ENCODE data around the gene DNHD1. TPM values are rescaled to one million over a fixed set of nuclear protein-coding genes. Genes with fewer than 3 reads are reported as not detected.

The DNHD1 gene
- total and polyA plus RNA-seq, 2 of the 13 experiments (the other 11 are each of a cell fraction or from before 2014, with no cell fraction given) = 2.7 to 9.3 TPM

GRCh38 chr11:6607190-6607795 lies 110.2 kb downstream of the DNHD1 start:
- intact Hi-C loops (cut with micrococcal nuclease; ENCODE audit: unreplicated experiment) = no loop called here
- H3K79me2 ChIP-seq (ENCODE audit: insufficient read depth, low read length) = peaks cover 46% of the 10 kb centered on the region
- peak overlapping the region; percentile 62 for H3K27ac ChIP-seq (ENCODE audit: extremely low read length, insufficient read depth, low read length)
- no peaks in the 10 kb centered on the region for H4K20me1 ChIP-seq (ENCODE audit: insufficient read depth, low read length)
- DNase-seq (ENCODE audit: low spot score) (no peak), FAIRE-seq (no peak), ATAC-seq (no peak)
- peak overlapping the region in 1 of 3 experiments; percentile 27; a peak in 1 of 6 replicates for H3K4me3 ChIP-seq (replicated peaks in 1 of 3; ENCODE audit: insufficient read depth in 1 of 3, low read depth in 2 of 3, low read length in 3 of 3)
- H3K9me3 ChIP-seq (ENCODE audit: low read length) = no peaks in the 10 kb centered on the region
- peaks cover 21 to 37% of the 10 kb centered on the region in 2 experiments for H3K36me3 ChIP-seq (replicated peaks in 1 of 2; ENCODE audit: control insufficient read depth in 1 of 2, insufficient read depth in 2 of 2, low read length in 2 of 2)
- H3K4me2 ChIP-seq (ENCODE audit: low read depth, low read length) = peak overlapping the region; percentile 99
- H3K9ac ChIP-seq (ENCODE audit: insufficient read depth, low read depth, low read length) = peak overlapping the region; percentile 68
- in situ Hi-C loops (cut with HindIII; ENCODE audit: extremely low pct_ligation_motif_present, low pct_unique_long_range_greater_than_20kb) = loop anchor here (10.0 kb wide), 1 partner anchor 122 kb away; the partner anchor contains the start of genes ARFIP2 and TIMM10B
- H3K27me3 ChIP-seq (ENCODE audit: control insufficient read depth in 1 of 2, insufficient read depth in 2 of 2, low read length in 2 of 2) = no peaks in the 10 kb centered on the region; a peak in 1 of 5 replicates
- POLR2A ChIA-PET = interaction anchor here (0.7 to 2.1 kb wide), 10 partner anchors 9 to 166 kb away, joined by 3 to 36 read pairs (median 4); partner anchors contain the start of genes ARFIP2, MRPL17, TIMM10B and TPP1
- H3K4me1 ChIP-seq (ENCODE audit: insufficient read depth, low read length) = peaks cover 53% of the 10 kb centered on the region
- H2AFZ ChIP-seq (ENCODE audit: low read length) = no peak overlapping the region
- BruUV-seq (replicated peaks) = no TSS peak
- CTCF ChIA-PET (ENCODE audit: low intra/inter-chr PET ratio, low total read pairs) = no interaction called here
- TF ChIP-seq SRF (IDR thresholded peaks at IDR 0.05; ENCODE audit: low read depth, low read length) = peak; percentile 96
- TF ChIP-seq CREM (IDR thresholded peaks at IDR 0.05) = 0 out of 2 replicates have a peak, but pooled peaks have one; percentile 13
- TF ChIP-seq CREM (CRISPR knock-in tag; IDR thresholded peaks at IDR 0.05) = no peak
- no peak for TF ChIP-seq ZFP82 (CRISPR knock-in tag; IDR thresholded peaks at IDR 0.05; ENCODE audit: borderline replicate concordance)
- TF ChIP-seq FOXP1 (IDR thresholded peaks at IDR 0.05) = no peak
- no peak for TF ChIP-seq FOXP1 (CRISPR knock-in tag; IDR thresholded peaks at IDR 0.05)
- peak; percentile 8; the same call in 1 of the 2 replicates for TF ChIP-seq RFXANK (CRISPR knock-in tag; IDR thresholded peaks at IDR 0.05)
- TF ChIP-seq RARA (CRISPR knock-in tag; IDR thresholded peaks at IDR 0.05) = 0 out of 2 replicates have a peak, but pooled peaks have one; percentile 0
- 0 out of 2 replicates have a peak, but pooled peaks have one; percentile 2 for TF ChIP-seq ZNF335 (CRISPR knock-in tag; IDR thresholded peaks at IDR 0.05)
- peak; percentile 37; the same call in 1 of the 2 replicates for TF ChIP-seq ZFP36L1 (CRISPR knock-in tag; IDR thresholded peaks at IDR 0.05)
- TF ChIP-seq CENPBD1 (CRISPR knock-in tag; IDR thresholded peaks at IDR 0.05; ENCODE audit: borderline replicate concordance, low read depth) = no peak
- TF ChIP-seq POLR2A (IDR thresholded peaks at IDR 0.05; ENCODE audit: insufficient read depth in 1 of 2, low read depth in 2 of 2, low read length in 2 of 2) = 0 out of 4 replicates have a peak, but pooled peaks of 1 of the 2 experiments have one; percentile 4

Data from HepG2 (cell line).